ENCODE data around the gene FXYD7.
A peak's percentile ranks its signal among the peaks of the same experiment; 100 is the strongest.

Gene FXYD7

DNA sequence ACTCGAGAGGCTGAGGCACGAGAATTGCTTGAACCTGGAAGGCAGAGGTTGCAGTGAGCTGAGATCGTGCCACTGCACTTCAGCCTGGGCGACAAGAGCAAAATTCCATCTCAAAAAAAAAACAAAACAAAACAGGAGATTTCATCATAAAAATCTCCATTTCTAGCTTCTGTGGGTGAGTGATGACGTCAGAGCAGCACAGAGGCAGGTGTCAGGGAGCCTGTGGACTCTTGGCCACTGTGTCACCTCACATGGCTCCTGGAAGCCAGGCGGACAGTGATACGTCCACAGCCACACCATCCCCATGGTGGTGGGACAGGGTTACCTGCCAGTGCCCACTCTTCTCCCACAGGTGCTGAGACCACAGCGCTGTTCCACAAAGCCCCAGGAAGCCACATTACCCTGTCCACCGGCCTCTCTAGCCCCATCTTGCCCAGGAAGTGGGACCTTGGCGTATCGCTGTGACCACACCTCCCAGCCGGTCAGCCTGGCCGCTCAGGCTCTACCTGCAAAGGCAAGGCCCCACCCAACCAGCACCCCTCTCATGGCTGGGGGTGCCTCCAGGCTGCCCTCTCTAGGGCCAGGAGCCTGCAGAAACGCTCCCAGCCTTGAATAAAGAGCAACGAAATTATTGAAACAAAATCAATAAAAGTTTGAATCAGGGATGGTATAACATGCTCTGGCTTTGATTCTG, 29.9 kb upstream of the FXYD7 start:
- DNase-seq = no peak

DNA sequence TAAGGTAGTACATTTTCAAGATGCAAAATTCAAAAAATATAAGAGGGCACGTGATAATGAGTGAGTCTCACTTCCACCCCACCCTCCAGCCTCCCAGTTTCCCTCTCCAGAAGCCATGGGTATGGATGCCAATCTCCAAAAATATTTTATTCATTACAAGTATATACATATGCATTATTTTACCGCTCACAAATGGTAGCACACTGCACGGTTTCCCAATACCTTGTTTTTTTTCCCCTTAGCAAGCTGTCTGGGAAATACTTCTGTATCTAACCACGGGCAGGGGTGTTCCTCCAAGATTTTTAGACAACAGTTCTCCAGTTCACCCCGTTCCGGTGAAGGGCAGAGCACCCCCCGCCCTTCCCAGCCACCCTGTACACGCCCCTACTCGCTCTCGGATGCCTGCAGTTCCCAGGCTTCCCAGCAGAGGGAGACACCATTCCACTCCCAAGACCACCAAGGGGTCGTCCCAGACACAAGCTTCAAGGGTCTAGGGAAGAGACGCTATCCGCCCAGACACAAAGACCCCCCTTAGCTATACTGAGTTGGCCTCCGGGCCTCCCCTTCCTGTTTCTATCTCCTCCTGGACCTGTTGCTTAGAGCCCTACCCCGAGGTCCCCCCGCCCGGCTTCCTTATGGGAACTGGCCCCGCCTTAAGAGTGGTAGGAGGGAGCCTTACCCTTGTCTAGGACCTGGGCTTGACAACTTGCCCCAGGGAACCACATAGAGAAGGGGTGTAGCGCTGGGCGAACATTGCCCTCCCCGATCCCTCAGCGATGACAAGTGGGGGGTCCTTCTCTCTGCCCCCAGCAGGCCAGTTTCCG, 28.5 kb upstream of the FXYD7 start:
- peak; percentile 3 to 10 for DNase-seq

DNA sequence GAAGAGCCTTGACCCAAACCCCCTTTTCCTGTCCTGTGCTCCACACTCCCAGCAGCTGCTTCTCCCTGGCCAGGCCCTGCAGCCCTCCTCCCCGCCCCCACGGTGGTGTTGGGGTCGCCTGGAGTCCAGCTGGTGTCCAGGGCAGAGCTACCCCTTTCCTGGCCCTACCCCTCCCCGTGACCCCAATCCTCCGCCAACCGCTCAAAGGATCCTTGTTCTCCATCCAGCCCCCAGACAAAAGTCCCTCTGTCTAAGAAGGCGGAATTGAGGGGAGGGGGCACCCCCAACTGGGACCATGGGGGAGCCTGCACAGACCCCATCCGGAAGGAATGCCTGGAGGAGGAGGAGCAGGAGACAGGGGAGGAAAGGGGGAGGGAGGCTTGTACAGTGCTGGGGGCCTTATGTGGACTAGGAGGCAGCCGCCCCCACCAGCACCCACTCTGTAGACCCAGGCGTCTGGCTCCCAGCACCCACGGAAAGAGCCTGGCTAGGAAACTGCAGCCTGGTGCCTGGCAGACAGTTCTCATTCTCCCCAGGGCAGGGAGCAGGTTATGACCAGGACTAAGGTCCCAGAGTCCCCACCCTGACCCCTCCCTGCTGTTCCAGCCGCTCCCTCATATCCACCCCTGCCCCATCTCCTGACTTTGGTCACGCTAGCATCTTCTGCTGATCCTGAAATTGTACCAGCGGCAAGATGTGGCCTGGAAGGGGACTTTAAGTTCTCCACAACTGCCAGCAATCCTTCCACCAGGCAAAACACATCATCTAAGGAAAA, 27.7 kb upstream of the FXYD7 start, which contains the start of gene FXYD3:
Gene FXYD3 (plus strand): TSS at position 647 of the 775 bp plus-strand sequence. CDS start 3,554 bp downstream, outside the sequence.
- no peak for DNase-seq

DNA sequence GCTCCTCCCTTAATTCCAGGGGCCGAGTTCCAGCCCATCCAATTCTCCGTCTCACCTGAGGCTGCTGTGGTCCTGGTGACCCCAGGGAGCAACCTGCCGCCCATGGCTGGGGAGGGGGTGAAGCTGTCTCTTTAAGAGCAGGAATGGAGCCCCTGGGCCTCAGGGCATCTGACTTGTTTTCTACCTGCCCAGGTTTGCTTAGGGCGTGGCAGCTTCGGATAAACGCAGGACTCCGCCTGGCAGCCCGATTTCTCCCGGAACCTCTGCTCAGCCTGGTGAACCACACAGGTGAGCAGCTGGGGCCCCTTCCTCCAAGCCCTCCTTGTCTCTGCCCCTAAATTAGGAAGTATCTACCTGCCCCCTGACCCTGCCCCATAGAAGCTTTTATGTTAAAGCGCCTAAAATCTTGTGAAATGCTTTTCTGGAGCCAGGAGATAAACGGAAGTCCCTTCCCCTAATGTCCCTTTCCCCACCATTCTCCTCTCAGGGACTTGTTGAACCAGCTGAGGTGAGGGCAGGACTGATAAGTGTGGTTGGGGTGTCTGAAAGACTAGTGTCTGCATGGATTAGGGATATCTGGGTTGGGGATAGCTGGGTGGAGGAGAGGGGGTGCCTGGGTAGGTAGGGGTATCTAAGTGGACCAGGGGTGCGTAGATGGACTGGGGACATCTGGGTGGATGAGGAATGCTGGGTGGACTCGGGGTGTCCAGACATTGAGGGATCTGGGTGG, 26.8 kb upstream of the FXYD7 start:
- no peak for DNase-seq

DNA sequence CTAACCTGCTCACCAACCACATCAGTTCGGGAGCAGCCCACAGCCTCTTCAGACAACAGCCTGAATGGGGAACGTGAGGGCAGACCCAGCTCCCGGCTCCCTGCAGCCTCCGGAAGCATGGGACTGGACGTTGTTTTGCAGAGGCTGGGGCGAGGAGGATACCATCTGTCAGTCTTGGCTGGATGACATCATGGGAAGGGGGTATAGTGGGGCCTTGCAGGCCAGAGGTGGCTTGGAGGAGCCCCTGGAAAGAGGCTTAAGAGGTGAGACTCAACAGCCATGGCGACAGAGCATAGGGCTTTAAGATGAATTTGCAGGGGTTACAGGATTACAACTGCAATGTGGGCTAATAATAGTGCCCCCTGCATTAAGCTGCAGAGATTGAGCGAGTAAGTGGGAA, 25.9 kb upstream of the FXYD7 start:
- DNase-seq = no peak

DNA sequence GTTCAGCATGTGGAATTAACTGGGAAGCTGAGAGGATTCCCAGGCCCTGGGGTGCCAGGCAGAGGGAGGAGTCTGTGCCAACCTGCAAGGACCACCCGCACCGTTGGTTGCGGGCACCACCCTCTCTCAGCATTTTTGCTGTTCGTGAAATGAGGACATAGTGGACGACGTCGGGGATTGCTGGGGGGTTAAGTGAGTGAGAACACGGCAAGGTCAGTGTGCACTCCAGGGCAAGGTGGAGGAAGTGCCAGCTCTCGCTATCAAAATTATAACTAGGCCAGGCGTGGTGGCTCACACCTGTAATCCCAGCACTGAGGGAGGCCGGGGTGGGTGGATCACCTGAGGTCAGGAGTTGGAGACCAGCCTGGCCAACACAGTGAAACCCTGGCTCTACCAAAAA, 25.3 kb upstream of the FXYD7 start:
- DNase-seq = no peak

DNA sequence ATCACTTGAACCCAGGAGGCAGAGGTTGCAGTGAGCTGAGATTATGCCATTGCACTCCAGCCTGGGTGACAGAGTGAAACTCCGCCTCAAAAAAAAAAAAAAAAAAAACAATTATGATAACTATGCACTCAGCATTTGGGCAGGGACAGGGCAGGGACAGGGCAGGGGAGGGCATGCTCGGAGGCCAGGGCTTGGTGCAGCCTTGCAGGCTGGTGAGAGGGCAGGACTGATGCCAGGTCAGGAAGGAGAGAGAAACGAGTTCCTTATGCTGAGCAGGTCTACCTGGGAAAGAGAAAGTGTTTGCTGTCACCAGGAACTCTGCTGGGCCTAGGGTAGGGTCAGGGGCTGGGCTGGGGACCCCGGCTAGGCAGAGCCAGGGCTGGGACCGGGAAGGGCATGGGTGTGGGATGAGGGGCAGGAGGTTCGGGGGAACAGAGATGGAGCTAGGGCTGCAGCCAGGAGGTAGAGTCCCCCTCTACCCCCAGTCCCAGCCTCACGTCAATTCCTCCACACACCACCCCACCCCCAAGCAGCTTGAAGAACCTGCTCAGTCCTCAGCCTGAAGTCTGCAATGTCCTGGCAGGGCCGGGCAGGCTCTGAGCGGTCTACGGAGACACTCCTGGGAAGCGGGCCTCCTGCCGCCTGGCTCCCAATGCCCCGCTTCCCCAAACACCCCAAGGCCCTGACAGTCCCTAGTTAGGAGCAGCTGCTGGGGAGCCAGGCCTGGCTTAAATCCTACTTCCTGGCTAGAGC, 24.6 kb upstream of the FXYD7 start:
- no peak for DNase-seq

DNA sequence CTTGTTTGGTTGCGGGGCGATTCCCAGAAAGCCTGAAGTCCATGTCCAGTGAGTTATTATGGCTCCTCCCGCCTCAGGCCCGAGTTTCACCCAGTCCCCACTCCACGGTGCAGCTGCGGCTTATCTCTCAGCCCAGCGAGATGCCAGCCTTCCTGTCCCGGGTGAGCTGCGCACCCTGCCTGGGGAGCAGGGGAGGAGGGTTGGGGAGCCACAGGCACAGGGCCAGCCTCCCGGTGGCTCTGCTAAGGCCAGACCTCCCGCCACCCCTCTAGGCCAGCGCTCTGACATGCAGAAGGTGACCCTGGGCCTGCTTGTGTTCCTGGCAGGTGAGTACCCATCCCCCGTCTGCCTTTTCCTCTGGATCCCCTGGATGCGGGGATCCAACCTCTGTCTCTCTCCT, 24.0 kb upstream of the FXYD7 start:
- DNase-seq = no peak

DNA sequence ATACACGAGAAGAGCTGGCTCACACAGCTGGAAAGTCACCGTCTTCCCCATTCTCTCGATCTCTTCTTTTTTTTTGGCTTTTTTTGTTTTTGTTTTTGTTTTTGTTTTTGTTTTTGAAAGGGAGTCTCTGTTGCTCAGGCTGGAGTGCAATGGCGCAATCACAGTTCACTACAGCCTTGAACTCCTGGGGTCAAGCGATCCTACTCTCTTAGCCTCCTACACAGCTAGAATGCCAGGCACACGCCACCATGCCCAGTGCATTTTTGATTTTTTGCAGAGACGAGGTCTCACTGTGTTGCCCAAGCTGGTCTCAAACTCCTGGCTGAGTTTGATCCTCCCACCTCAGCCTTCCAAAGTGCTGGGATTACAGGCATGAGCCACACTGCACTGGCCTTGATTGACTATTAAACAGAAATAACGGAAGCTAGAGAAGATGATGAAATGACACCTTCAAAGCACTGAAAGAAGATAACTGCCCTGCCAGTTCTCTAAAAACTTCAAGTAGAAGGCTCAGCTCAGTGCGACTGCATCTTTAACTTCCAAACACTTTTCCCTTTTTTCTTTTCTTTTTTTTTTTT, 23.4 kb upstream of the FXYD7 start:
- no peak for DNase-seq

DNA sequence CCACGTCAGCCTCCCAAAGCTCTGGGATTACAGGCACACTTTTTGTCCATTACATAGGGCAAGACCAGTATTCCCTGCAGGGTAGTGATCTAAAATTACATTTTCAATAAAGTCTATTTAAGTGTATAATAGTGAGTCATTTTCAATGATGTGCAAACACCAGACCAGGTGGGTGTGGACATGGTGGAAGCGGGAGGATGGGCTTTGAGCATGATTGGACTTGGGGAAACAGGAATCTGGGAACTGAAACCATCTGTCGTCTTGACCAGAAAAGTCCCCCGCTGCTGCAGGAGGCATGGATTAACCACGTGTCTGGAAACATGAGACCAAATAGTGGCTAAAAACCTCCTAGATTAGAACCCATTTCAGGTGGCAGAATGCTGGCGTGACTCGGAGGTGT, 22.6 kb upstream of the FXYD7 start:
- no peak for DNase-seq

DNA sequence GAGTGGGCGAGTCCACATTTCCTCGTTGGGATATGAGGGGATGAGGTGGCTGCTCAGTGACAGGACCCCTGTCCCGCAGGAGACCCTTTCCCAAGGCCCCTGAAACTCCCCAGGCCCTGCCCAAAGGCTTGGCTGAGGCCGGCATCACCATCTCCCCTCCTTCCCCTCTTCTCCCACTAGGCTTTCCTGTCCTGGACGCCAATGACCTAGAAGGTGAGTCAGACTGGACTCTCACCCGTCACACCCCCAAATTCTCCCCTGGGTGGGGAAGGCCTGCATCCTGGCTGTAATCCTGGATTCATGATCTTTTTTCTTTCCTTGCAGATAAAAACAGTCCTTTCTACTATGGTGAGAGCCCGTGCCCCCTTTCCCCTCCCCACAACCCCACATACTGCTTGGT, 22.2 kb upstream of the FXYD7 start:
- no peak for DNase-seq

DNA sequence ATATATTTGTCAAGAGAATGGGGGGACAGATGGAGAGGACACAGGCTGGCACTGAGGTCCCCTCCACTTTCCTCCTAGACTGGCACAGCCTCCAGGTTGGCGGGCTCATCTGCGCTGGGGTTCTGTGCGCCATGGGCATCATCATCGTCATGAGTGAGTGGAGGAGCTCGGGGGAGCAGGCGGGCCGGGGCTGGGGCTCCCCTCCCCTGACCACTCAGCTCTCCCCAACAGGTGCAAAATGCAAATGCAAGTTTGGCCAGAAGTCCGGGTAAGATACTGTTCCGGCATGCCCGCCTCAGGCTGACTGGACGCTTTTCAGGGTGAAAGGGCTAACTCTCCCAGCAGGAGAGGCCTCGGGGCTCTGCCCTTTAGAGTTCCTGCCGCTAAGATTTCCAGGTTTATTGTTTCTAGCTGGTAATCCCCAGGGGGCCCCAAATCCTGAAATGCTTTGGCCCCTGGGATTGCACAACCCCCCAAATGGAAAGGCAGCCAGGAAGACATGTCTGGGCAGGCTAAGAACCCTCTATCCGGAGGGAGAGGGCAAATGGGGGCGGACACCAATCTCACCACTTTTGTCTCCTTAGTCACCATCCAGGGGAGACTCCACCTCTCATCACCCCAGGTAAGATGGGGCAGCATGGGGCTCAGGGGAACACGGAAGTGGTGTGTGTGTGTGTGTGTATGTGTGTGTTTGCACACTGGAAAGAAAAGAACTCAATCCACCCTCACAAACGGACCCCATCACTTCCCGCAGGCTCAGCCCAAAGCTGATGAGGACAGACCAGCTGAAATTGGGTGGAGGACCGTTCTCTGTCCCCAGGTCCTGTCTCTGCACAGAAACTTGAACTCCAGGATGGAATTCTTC, 20.1 kb upstream of the FXYD7 start:
- DNase-seq = no peak

DNA sequence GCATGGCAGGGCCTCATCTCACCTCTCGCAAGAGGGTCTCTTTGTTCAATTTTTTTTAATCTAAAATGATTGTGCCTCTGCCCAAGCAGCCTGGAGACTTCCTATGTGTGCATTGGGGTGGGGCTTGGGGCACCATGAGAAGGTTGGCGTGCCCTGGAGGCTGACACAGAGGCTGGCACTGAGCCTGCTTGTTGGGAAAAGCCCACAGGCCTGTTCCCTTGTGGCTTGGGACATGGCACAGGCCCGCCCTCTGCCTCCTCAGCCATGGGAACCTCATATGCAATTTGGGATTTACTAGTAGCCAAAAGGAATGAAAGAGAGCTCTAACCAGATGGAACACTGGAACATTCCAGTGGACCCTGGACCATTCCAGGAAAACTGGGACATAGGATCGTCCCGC, 19.5 kb upstream of the FXYD7 start:
- DNase-seq = no peak

DNA sequence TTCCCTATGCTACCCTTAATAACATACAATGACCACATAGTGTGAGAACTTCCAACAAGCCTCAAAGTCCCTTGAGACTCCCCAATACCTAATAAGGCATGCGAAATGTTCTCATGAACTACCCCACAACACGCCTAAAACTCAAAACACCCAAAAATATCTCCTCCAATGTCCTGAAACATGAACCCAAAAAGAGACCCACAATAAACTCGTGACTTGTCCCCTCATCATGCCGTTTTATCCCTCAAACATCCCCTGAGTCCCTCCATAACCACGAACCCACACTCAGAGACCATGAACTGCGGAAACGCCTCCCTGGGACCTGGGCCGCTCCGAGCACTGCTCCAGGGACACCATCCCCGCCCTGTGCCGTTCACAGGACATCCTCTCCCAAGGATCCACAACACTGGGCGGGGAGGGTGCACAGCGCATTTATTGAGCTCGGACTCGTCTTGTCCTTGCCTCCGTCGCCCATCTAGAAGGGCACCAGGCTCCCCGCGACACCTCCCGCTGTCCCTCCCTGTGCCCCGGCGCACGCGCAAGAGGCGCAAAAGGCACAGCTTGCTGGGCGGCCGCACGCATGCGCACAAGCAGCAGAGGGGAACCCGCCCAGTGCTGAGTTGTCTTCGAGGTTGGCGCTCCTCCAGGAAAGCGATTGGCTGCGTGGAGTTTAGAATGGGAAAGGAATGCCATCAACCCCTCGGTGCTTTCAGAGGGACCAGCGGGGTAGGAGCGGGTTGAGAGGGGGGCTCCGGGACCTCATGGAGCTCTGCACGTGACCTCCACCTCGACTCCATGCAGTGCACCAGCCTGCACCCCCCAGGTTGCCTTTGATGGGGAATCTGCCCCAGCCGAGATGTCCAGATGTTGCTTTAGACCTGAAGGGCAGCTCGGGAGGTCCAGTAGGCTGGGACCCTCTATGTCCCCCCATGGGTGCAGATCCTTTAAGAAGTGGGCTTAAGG, 18.7 kb upstream of the FXYD7 start:
- peak; percentile 30 to 49 for DNase-seq

DNA sequence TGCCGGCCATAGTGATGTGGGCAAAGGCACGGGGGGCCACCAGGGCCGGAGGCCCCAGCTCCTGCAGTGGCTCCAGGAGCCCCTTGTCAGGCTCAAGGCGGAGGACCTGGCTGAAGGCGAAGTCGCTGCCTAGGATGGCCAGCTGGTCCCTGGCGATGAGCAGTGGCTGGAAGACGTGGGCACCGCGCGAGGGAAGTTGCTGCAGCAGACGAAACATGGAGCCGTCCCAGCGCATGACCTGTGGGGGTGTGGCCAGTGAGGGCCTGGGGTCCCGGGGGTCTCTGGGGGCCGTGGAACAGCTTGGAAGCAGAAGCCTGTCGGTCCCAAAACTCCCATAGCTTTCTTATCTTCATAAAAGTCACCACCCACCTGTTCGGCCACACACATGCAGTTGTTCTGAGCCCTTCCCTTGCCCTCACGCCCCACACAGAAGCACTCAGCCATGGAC, 17.8 kb upstream of the FXYD7 start:
- DNase-seq = no peak

DNA sequence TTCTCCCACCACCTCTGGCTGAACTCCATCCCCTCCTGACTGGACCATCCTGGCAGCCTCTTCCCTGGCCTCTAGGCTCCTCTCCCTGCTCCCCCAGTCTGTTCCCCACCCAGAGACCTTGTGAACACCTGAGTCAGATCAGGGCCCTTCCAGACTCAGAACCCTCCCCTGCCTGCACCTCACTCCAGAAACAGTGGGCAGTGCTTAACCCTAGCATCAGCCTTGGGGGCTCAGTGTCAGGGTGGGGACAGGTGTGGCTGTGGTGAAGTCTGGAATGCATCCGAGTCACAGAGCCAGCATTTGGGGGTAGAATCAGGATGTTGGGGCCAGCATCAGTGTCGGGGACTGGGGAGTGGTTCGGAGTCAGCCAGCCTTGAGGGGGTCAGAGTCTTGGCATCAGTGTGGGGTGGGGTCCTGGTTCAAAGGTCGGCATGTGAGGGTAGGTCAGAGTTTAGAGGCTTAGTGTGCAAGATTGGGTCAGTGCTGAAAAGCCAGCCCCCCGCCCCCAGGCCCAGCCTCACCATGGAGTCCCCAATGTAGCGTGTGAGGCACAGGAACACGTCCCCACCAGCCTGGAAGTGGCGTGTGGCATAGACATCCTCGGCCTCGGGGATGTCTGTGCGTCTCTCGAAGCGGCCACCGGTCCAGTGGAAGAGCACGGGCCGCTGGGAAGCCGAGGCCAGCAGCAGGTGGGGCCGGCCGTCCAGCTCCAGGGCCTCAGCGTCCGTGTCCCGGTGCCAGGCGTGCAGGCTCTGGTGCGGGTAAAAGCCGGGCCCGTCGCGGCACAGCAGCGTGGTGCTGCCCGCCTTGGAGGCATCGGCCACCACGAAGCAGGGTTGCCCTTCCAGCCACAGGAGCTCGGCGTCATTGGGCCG, 17.1 kb upstream of the FXYD7 start:
- DNase-seq = no peak

DNA sequence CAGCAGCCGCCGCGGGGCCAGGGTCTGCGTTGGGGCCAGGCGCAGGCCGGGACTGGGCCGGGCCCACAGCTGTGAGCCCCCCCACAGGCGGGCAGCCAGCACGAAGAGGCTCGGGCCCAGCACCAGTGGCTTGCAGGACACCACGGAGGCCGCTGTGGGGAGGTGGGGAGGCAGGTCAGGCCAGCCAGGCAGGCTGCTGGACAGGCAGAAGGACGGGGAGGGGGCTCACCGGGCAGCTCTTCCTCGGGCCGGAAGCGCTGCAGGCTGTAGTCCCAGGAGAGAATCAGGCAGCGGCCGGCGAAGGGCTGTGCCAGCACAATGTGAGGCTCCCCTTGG, 16.5 kb upstream of the FXYD7 start:
- DNase-seq = no peak

DNA sequence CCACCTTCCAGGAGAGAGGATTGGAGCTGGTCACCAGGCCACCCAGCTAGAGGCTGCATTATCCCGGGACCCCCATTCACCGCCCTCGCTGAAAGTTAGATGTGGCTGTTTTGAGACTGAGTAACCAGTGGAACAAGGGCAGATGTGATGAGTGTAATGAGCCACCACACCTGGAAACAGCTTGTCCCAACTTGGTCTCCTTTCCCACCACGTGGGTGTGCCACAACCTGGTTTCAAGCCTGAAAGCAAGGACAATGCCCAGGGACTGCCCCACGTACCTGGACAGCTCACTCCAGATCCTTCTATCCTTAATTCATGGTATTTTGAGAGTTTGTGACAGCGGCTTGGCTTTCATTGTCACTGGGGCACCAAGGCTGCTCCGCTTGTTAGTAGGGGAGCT, 15.2 kb upstream of the FXYD7 start:
- DNase-seq = no peak

Data from AML-193 (cell line).